A549 treated with CpdA at 1 μM for 4 hours (cell line): Measurements from ENCODE around the gene ATG10. TPM values are rescaled to one million over a fixed set of nuclear protein-coding genes. Genes with fewer than 3 reads are reported as not detected.

ENCODE experiments used
- total RNA-seq: library from RNA; stranded (reverse); fragments of 200-300 nt; extraction: Qiagen RNA extraction; gene quantifications from 5 replicates; pipeline ENCODE4 v1.2.3, GENCODE V29; 2022; ENCODE audit warnings: low read depth

The ATG10 gene
- 7.1 to 11.8 TPM (median 8.3 TPM) in 5 replicates for total RNA-seq

GRCh38 chr5:81971712-81972491 is at the start of gene ATG10:
ATG10 (plus strand) TSS chr5:81972023; CDS start chr5:81987571, 15,548 bp downstream.

GRCh38 chr5:82277987-82278710 is 306.3 kb downstream of the ATG10 start, which contains the start of gene RPS23:
RPS23 (minus strand) TSS chr5:82278354; CDS start chr5:82278323, 31 bp downstream.

Other genes starting within 250 kb of the ATG10 start
- 6.5 to 9.0 TPM (median 8.4 TPM) in 5 replicates for gene SSBP2, start 220.9 kb upstream of the ATG10 start, total RNA-seq